GM18498 (cell line): ENCODE data around the gene ASMTL.

Source experiments
- ATAC-seq: cut with Tn5 transposase; IDR thresholded peaks from one replicate; pipeline ENCODE4 v1.9.1; 2021; ENCODE audit warnings: mild to moderate bottlenecking, moderate library complexity; ENCODE audit not compliant: unreplicated experiment

The ASMTL gene

DNA sequence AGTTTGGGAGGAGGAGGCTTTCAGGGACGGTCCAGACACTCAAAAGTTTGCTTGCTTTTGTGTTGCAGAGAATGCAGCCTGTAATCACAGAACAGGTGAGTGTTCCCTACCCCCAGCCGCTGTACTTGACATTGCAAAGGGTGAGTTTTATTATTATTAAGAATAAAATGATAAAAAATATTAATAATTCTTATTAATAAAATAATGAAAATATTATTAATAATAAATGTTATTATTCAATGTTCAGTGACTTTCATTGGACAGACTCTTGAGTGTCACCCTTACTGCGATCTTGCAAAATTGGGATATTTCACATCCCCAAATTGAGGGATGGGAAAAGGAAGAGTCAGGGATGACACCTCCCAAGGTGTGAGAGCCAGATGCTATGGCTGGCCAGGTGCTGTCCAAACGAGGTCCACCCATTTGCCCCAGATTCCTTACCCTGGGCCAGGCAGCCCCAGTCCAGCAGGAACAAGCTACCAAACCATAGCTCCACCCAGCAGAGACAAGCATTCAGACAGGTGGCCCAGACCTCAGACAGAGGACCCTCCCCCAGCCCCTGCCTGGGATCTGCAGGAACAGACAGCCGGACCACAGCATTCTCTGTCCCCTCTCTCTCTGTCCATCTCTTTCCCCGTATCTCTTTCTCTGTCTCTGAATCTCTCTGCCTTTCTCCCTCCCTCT lies 93.8 kb downstream of the ASMTL start:
- ATAC-seq, result no peak

DNA sequence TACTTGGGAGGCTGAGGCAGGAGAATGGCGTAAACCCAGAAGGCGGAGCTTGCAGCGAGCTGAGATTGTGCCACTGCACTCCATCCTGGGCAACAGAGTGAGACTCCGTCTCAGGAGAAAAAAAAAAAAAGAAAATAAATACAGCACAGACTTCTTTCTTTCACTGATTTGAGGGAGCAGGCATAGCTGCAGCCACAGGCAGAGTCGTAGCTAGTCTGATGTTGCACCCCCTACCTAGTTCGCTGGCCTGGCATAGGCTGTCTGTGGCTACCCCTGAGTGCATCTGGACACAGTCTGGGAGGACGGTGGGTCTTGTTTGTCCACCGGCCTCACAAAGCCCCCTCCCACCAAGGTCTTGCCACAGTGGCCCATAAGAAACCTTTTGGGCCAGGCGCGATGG lies 94.7 kb downstream of the ASMTL start:
- ATAC-seq, result no peak

DNA sequence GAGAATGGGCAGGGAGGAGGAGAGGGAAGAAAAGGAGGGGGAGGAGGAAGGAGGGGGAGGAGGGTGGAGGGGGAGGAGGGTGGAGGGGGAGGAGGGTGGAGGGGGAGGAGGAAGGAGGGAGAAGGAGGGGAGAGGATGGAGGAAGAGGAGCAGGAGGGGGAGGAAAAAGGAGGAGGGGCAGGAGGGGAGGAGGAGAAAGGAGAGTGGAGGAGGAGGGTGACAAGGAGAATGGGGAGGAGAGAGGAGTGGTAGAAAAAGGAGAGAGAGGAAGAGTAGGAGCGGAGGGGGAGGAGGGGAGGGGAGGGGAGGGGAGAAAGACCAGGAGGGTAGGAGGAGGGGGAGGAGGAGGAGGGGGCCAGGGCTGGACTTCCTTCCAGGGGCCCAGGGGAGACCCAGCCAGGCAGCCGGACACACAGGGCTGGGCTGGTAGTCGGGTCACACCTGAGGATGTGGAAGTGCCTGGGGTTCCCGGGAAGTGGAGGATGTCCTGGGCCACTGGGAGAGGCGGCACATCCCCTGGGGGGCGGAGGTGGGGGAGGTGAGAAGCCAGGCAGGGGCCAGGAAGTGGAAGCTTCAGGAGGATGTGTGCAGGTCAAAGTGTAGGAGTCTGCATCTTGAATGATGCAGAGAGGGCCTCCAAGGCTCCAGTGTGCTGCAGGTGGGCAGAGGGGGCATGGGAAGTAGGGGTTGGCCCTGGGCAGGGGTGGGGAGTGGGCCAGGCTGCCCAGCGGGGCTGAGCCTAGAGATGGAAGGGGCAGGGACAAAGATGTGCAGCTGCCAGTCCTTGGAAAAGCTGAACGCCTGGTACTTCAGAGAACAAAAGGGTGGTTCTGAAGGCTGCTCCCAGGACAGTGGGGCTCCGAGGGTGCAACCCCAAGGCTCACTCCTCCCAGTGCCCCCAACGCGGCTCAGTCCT lies 97.3 kb downstream of the ASMTL start:
- no peak for ATAC-seq

DNA sequence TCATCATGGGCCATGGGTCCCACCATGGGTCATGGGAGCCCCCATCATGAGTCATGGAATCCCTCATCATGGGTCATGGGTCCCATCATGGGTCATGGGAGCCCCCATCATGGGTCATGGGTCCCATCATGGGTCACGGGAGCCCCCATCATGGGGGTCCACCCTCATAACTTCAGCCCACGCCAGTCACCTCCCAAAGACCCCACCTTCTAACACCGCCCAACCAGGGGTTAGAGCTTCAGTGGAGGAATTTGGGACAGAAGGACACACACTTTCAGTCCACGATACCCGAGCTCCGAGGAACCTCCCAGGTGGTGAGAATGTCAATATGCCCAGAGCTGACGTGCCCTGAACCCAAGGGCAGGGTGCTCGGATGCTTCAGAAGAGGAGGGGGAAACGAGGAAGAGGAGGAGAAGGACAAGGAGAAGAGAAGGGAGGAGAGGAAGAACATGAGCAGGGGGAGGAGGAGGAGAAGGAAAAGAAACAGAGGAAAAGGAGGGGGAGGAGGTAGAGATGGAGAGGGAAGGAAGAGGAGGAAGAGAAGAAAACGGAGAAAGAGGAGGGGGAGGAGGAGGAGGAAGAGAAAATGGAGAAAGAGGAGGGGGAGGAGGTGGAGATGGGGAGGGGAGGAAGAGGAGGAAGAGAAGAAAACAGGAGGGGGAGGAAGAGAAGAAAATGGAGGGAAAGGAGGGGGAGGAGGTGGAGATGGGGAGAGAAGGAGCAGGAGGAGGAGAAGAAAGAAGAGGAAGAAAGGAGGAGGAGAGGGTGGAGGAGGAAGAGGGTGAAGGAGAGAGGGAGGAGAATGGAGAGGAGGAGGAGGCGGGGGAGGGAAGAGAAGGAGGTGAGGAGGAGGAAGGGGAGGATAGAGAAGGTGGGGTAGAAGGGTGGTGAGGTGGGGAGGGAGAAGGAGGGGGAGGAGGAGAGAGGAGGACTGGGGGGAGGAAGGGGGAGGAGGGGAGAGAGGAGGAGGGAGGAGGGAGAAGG lies 98.4 kb downstream of the ASMTL start:
- no peak for ATAC-seq
